ENCODE measurements around the gene TRIM2.

Gene TRIM2

GRCh38 chr4:153291562-153291961 is 87.3 kb downstream of the TRIM2 start:
- H3K9ac ChIP-seq (ENCODE audit: low read length): no peak overlapping the region

GRCh38 chr4:153292897-153293741 is 88.9 kb downstream of the TRIM2 start:
- Histone ChIP-seq H3K27me3 (ENCODE audit: control insufficient read depth, insufficient read depth, low read length) (no peaks in the 10 kb centered on the region), H3K4me1 (ENCODE audit: control insufficient read depth, low read depth, low read length) (peaks cover 10% of the 10 kb centered on the region), H3K4me3 (ENCODE audit: low read length) (no peak overlapping the region), H3K36me3 (ENCODE audit: control insufficient read depth, low read depth, low read length) (peaks cover 43% of the 10 kb centered on the region), H3K9me3 (ENCODE audit: control insufficient read depth, low read depth, low read length) (no peaks in the 10 kb centered on the region), H3K9ac (ENCODE audit: low read length) (no peak overlapping the region), H3K27ac (ENCODE audit: low read length) (no peak overlapping the region)

More at GRCh38 chr4:153291562-153291961, 87.3 kb downstream of the TRIM2 start:
- Histone ChIP-seq H3K36me3 (ENCODE audit: control insufficient read depth, low read depth, low read length) (peaks cover 34% of the 10 kb centered on the region), H3K4me3 (ENCODE audit: low read length) (no peak overlapping the region), H3K9me3 (ENCODE audit: control insufficient read depth, low read depth, low read length) (no peaks in the 10 kb centered on the region), H3K4me1 (ENCODE audit: control insufficient read depth, low read depth, low read length) (peaks cover 8% of the 10 kb centered on the region), H3K27ac (ENCODE audit: low read length) (no peak overlapping the region), H3K27me3 (ENCODE audit: control insufficient read depth, insufficient read depth, low read length) (no peaks in the 10 kb centered on the region)

GRCh38 chr4:153293742-153294057 is 89.5 kb downstream of the TRIM2 start:
- peaks cover 10% of the 10 kb centered on the region for H3K4me1 ChIP-seq (ENCODE audit: control insufficient read depth, low read depth, low read length)
- H3K4me3 ChIP-seq (ENCODE audit: low read length): no peak overlapping the region
- H3K9ac ChIP-seq (ENCODE audit: low read length): no peak overlapping the region
- no peak overlapping the region for H3K27ac ChIP-seq (ENCODE audit: low read length)
- no peaks in the 10 kb centered on the region for H3K27me3 ChIP-seq (ENCODE audit: control insufficient read depth, insufficient read depth, low read length)
- H3K9me3 ChIP-seq (ENCODE audit: control insufficient read depth, low read depth, low read length): no peaks in the 10 kb centered on the region
- peaks cover 43% of the 10 kb centered on the region for H3K36me3 ChIP-seq (ENCODE audit: control insufficient read depth, low read depth, low read length)

GRCh38 chr4:153294631-153295030 is 90.4 kb downstream of the TRIM2 start:
- no peak overlapping the region for H3K4me3 ChIP-seq (ENCODE audit: low read length)
- H3K9me3 ChIP-seq (ENCODE audit: control insufficient read depth, low read depth, low read length): peaks cover 3% of the 10 kb centered on the region
- no peaks in the 10 kb centered on the region for H3K27me3 ChIP-seq (ENCODE audit: control insufficient read depth, insufficient read depth, low read length)
- peaks cover 10% of the 10 kb centered on the region for H3K4me1 ChIP-seq (ENCODE audit: control insufficient read depth, low read depth, low read length)
- H3K27ac ChIP-seq (ENCODE audit: low read length): no peak overlapping the region
- H3K9ac ChIP-seq (ENCODE audit: low read length): no peak overlapping the region
- peaks cover 51% of the 10 kb centered on the region for H3K36me3 ChIP-seq (ENCODE audit: control insufficient read depth, low read depth, low read length)

- H3K9me3 ChIP-seq (ENCODE audit: control insufficient read depth, low read depth, low read length): peaks cover 3% of the 10 kb centered on the region
- no peak overlapping the region for H3K27ac ChIP-seq (ENCODE audit: low read length)
- H3K9ac ChIP-seq (ENCODE audit: low read length): no peak overlapping the region
- H3K36me3 ChIP-seq (ENCODE audit: control insufficient read depth, low read depth, low read length): peaks cover 57% of the 10 kb centered on the region
- peaks cover 10% of the 10 kb centered on the region for H3K4me1 ChIP-seq (ENCODE audit: control insufficient read depth, low read depth, low read length)
- no peaks in the 10 kb centered on the region for H3K27me3 ChIP-seq (ENCODE audit: control insufficient read depth, insufficient read depth, low read length)
- no peak overlapping the region for H3K4me3 ChIP-seq (ENCODE audit: low read length)
Observed at GRCh38 chr4:153295131-153295755, 91.0 kb downstream of the TRIM2 start.

GRCh38 chr4:153296040-153296823 is 92.0 kb downstream of the TRIM2 start:
- no peak overlapping the region for H3K4me3 ChIP-seq (ENCODE audit: low read length)
- H3K9me3 ChIP-seq (ENCODE audit: control insufficient read depth, low read depth, low read length): peaks cover 3% of the 10 kb centered on the region
- no peaks in the 10 kb centered on the region for H3K27me3 ChIP-seq (ENCODE audit: control insufficient read depth, insufficient read depth, low read length)
- no peak overlapping the region for H3K9ac ChIP-seq (ENCODE audit: low read length)
- H3K4me1 ChIP-seq (ENCODE audit: control insufficient read depth, low read depth, low read length): peaks cover 10% of the 10 kb centered on the region
- H3K27ac ChIP-seq (ENCODE audit: low read length): no peak overlapping the region
- H3K36me3 ChIP-seq (ENCODE audit: control insufficient read depth, low read depth, low read length): peaks cover 54% of the 10 kb centered on the region

- peaks cover 48% of the 10 kb centered on the region for H3K36me3 ChIP-seq (ENCODE audit: control insufficient read depth, low read depth, low read length)
- peaks cover 3% of the 10 kb centered on the region for H3K9me3 ChIP-seq (ENCODE audit: control insufficient read depth, low read depth, low read length)
- H3K4me3 ChIP-seq (ENCODE audit: low read length): no peak overlapping the region
- peaks cover 10% of the 10 kb centered on the region for H3K4me1 ChIP-seq (ENCODE audit: control insufficient read depth, low read depth, low read length)
- H3K27ac ChIP-seq (ENCODE audit: low read length): no peak overlapping the region
- H3K9ac ChIP-seq (ENCODE audit: low read length): no peak overlapping the region
- H3K27me3 ChIP-seq (ENCODE audit: control insufficient read depth, insufficient read depth, low read length): no peaks in the 10 kb centered on the region
Observed at GRCh38 chr4:153297116-153297515, 92.9 kb downstream of the TRIM2 start.

GRCh38 chr4:153310793-153311192 is 106.5 kb downstream of the TRIM2 start:
- no peak overlapping the region for H3K9ac ChIP-seq (ENCODE audit: low read length)
- H3K27me3 ChIP-seq (ENCODE audit: control insufficient read depth, insufficient read depth, low read length): no peaks in the 10 kb centered on the region
- H3K4me1 ChIP-seq (ENCODE audit: control insufficient read depth, low read depth, low read length): no peaks in the 10 kb centered on the region
- H3K9me3 ChIP-seq (ENCODE audit: control insufficient read depth, low read depth, low read length): no peaks in the 10 kb centered on the region
- no peak overlapping the region for H3K4me3 ChIP-seq (ENCODE audit: low read length)
- no peak overlapping the region for H3K27ac ChIP-seq (ENCODE audit: low read length)
- H3K36me3 ChIP-seq (ENCODE audit: control insufficient read depth, low read depth, low read length): peaks cover 8% of the 10 kb centered on the region

- Histone ChIP-seq H3K4me1 (ENCODE audit: control insufficient read depth, low read depth, low read length) (no peaks in the 10 kb centered on the region), H3K9ac (ENCODE audit: low read length) (no peak overlapping the region), H3K4me3 (ENCODE audit: low read length) (no peak overlapping the region), H3K27ac (ENCODE audit: low read length) (no peak overlapping the region), H3K9me3 (ENCODE audit: control insufficient read depth, low read depth, low read length) (no peaks in the 10 kb centered on the region), H3K27me3 (ENCODE audit: control insufficient read depth, insufficient read depth, low read length) (no peaks in the 10 kb centered on the region), H3K36me3 (ENCODE audit: control insufficient read depth, low read depth, low read length) (peaks cover 12% of the 10 kb centered on the region)
Observed at GRCh38 chr4:153314915-153315314, 110.7 kb downstream of the TRIM2 start.

GRCh38 chr4:153318696-153319320 is 114.6 kb downstream of the TRIM2 start:
- H3K4me1 ChIP-seq (ENCODE audit: control insufficient read depth, low read depth, low read length): no peaks in the 10 kb centered on the region
- peaks cover 11% of the 10 kb centered on the region for H3K36me3 ChIP-seq (ENCODE audit: control insufficient read depth, low read depth, low read length)
- H3K27ac ChIP-seq (ENCODE audit: low read length): no peak overlapping the region
- H3K4me3 ChIP-seq (ENCODE audit: low read length): no peak overlapping the region
- H3K9ac ChIP-seq (ENCODE audit: low read length): no peak overlapping the region
- no peaks in the 10 kb centered on the region for H3K27me3 ChIP-seq (ENCODE audit: control insufficient read depth, insufficient read depth, low read length)
- no peaks in the 10 kb centered on the region for H3K9me3 ChIP-seq (ENCODE audit: control insufficient read depth, low read depth, low read length)

- H3K27me3 ChIP-seq (ENCODE audit: control insufficient read depth, insufficient read depth, low read length): no peaks in the 10 kb centered on the region
- no peak overlapping the region for H3K9ac ChIP-seq (ENCODE audit: low read length)
- H3K27ac ChIP-seq (ENCODE audit: low read length): no peak overlapping the region
- H3K4me3 ChIP-seq (ENCODE audit: low read length): no peak overlapping the region
- H3K4me1 ChIP-seq (ENCODE audit: control insufficient read depth, low read depth, low read length): no peaks in the 10 kb centered on the region
- H3K36me3 ChIP-seq (ENCODE audit: control insufficient read depth, low read depth, low read length): peaks cover 15% of the 10 kb centered on the region
- no peaks in the 10 kb centered on the region for H3K9me3 ChIP-seq (ENCODE audit: control insufficient read depth, low read depth, low read length)
Observed at GRCh38 chr4:153322791-153323190, 118.5 kb downstream of the TRIM2 start.
